Stimulated activated CD4-positive, alpha-beta T cell treated with anti-CD3 and anti-CD28 coated beads, Interleukin-15, amount 100 ng/mL, for 1 hour (primary cell): Measurements from ENCODE around the gene KHK.

Experiments
- DNase-seq, 2 donors: peaks; one replicate each; pipeline ENCODE4 v3.0.0-alpha.2; 2020; ENCODE audit warnings: low read depth in 1 of 2, low spot score in 1 of 2

Gene KHK

GRCh38 chr2:27086724-27087593, at the start of gene KHK:
TSS of gene KHK (plus strand) at chr2:27086772. CDS start at chr2:27087260, 488 bp downstream.
- DNase-seq: no peak

- no peak for DNase-seq
These were observed 48.6 kb upstream of the KHK start for GRCh38 chr2:27038012-27038411.

- no peak for DNase-seq
These were observed 47.8 kb upstream of the KHK start for GRCh38 chr2:27038631-27039339.

DNA sequence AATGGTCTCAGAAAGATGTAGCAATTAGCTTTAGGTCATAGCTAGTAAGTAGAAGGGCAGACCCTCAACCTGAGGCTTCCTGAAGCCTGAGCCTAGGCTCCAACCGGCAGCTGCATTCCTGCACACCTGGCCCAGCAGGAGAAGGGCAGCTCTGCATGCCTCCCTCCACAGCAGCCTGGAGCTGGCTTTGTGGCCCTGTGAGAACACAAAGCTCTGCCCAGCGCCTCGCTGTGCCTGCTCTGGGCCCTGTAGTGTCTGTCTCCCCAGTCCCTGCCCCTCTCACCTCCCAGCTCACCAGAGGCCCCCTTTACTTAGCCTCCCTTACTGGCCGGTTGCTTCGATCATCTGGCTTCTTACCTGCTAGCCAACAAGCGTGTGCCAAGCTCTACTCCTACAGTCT, 47.1 kb upstream of the KHK start:
- no peak for DNase-seq

DNA sequence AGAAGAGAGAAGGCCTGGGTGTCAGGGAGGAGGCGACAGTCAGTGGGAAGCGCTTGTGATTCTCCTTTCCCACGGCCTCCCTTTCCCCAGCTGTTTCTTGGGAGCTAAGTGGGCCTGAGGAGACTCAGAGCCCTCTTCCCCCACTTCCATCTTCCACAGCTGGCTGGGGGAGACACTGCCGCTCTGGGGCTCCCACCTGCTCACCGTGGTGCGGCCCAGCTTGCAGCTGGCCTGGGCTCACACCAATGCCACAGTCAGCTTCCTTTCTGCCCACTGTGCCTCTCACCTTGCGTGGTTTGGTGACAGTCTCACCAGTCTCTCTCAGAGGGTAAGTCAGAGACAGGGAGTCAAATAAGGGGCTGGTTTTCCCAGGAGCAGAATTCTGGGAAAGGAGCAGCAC, 46.7 kb upstream of the KHK start:
- DNase-seq: no peak

- no peak for DNase-seq
These were observed 46.3 kb upstream of the KHK start for GRCh38 chr2:27040282-27040681.

- DNase-seq: no peak
These were observed 44.8 kb upstream of the KHK start for GRCh38 chr2:27041752-27042151.

DNA sequence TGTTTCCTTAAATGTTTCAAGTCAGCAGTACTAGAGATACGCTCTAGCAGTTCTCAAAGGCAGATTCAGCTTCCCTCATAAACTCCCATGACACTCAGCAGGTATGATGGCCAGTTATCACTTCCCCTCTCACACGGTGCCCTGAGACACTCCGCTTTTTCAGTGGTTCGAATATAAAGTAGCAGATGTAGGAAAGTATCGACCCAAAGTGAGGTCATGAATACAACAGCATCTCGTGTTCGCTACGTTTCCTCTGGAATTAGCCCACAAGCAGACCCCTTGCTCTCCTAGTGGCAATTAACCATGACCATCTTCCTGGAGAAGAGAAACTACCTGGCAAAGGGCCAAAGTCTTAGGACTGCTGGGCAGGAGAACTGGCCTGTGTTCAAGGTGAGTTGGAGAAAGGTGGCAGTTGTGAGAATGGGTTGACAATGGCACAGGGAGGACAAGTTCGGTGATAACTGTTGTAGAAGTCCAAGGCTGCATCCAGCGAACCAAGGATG, 44.4 kb upstream of the KHK start:
- DNase-seq: no peak

GRCh38 chr2:27042985-27043634, 43.5 kb upstream of the KHK start:
- DNase-seq: no peak

DNA sequence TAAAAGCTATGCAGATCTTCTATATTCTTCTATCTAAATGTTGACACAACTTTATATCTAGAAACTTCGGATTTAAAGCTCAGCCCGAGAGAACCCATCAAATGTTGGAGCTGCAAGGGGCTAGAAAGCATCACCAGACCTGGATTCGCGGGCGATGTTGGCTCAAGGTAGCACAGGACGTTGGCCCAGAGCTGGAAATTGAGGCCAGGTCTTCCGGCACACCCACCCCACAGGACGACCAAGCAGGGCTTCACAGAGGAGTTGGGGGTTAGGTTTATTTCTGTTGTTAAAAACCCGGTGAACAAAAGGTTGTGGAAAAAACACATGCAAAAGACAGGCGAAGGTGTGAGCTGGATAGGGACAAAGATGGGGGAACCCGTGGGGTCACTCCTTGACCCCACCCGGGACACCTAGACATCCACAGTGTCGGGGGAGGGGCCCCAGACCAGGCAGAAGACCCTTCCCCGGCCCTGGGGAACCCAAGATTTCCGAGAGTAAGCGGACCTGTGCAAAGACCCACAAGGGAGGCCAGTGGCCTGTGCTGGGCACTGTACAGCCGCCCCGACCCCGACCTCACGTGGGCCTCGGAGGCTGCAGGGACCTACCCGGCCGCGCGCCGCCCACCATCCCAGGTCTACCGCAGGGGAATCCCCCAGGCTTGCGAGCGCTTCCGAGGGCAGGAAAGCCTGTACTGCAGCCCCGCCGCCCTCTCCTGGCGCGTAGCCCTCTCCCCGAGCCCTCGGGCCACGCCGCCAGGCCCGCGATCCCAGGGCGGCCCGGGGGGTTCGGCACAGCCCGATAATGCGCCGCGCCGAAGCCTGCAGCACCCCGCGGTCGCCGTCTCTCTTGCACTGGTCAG, 36.9 kb upstream of the KHK start:
- DNase-seq: peak; percentile 26 to 56

DNA sequence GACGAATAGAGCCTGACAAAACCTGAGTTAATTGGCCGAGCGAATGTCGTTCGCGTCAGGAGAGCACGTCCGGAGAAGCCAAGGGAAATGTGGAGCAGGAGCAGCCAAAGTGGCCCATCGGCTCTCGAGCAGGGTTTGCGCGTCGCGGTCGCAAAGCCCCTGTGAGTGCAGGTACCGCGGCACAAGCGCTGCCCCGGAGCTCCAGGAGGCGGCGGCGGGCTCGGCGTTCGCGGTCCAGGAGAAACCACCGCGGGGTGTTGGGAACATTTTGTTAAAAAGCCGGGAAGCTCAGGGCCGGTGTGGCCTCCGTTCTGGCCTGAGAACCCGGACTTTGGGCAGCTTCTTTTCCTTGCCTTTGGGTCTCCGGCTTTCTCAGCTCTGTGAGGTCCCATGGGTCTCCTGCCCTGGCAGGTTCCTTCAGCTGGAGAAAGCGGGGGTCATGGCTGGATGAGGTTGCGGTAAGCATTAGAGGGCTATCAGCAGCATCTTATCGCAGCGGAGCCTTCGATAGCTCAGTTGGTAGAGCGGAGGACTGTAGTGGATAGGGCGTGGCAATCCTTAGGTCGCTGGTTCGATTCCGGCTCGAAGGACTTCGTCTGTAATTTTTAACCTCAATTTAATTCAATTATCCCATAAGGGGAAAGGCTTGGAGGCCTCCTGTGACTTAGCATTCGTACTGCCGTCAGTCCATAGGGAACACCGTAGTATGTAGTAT, 36.1 kb upstream of the KHK start:
- DNase-seq: peak; percentile 88

GRCh38 chr2:27050996-27051901, 35.3 kb upstream of the KHK start, which contains the start of gene AGBL5:
TSS of gene AGBL5 (plus strand) at chr2:27051668. CDS start at chr2:27052959, 1,291 bp downstream.
- peak; percentile 92 to 94 for DNase-seq

GRCh38 chr2:27051902-27052645, 34.5 kb upstream of the KHK start:
- peak in 1 of 2 donors; percentile 28 for DNase-seq

GRCh38 chr2:27053321-27053720, 33.3 kb upstream of the KHK start:
- no peak for DNase-seq

GRCh38 chr2:27053776-27054175, 32.8 kb upstream of the KHK start:
- DNase-seq: no peak

- DNase-seq: no peak
These were observed 31.9 kb upstream of the KHK start for GRCh38 chr2:27054721-27055120.

DNA sequence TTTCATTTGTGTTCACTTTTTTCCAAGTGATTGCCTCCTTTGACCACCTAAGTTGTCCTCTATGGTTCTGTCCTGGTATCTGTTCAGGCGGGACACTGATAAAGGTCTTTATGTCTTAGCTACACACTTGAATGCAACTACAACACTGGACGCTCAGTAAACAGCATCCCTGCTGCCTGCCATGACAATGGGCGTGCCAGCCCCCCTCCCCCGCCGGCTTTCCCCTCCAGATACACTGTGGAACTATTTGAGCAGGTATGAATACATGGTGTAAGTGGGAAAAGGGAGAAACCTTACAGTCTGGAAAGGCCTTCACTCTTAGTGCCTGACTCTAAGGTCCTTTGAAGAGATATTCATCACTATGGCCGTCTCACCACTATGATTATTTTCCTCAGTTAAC, 29.4 kb upstream of the KHK start:
- DNase-seq: no peak

GRCh38 chr2:27058210-27058609, 28.4 kb upstream of the KHK start:
- no peak for DNase-seq
